Thoracic aorta (tissue), 2 donors: Measurements from ENCODE around the gene B4GAT1. TPM values are rescaled to one million over a fixed set of nuclear protein-coding genes. Genes with fewer than 3 reads are reported as not detected.

Experiments used
- ATAC-seq: fragments of 150-250 bp; one replicate; pipeline ENCODE4 v1.8.0; 2017; ENCODE audit warnings: low read depth; ENCODE audit not compliant: insufficient number of reproducible peaks, low FRiP score
- DNase-seq: peaks from one replicate; pipeline ENCODE4 v3.0.0-alpha.2; 2020; ENCODE audit warnings: low spot score
- H3K27ac ChIP-seq, 2 donors: fragments of 200-600 bp; sonication (generic); 1 replicate in 1 of 2; 2 replicates in 1 of 2; pipeline ENCODE4 v1.5.1; 2016; ENCODE audit warnings: mild to moderate bottlenecking in 2 of 2, moderate library complexity in 2 of 2
- H3K27me3 ChIP-seq: fragments of 200-600 bp; sonication (generic); replicated peaks from 2 replicates; pipeline ENCODE4 v1.6.0; 2016; ENCODE audit warnings: mild to moderate bottlenecking; ENCODE audit not compliant: insufficient read depth
- H3K36me3 ChIP-seq: fragments of 200-600 bp; sonication (generic); one replicate; pipeline ENCODE4 v1.5.1; 2016
- H3K4me1 ChIP-seq, 2 donors: fragments of 200-600 bp; sonication (generic); 1 replicate in 1 of 2; 2 replicates in 1 of 2; pipeline versions ENCODE4 v1.5.1 to v1.6.0; 2016; ENCODE audit warnings: low read depth in 2 of 2, mild to moderate bottlenecking in 1 of 2; ENCODE audit not compliant: control insufficient read depth in 1 of 2
- H3K4me3 ChIP-seq: fragments of 200-600 bp; sonication (generic); 2 replicates; pipeline ENCODE4 v1.5.1; 2016; ENCODE audit warnings: mild to moderate bottlenecking
- H3K9me3 ChIP-seq: fragments of 200-600 bp; sonication (generic); 2 replicates; pipeline ENCODE4 v1.5.1; 2016
- total RNA-seq, 2 donors: library from RNA; depleted of rRNA; stranded (reverse); fragments of >200 nt; gene quantifications; one replicate each; pipeline versions ENCODE4 v1.1.0 to v1.2.3, GENCODE V29; 2016
- TF ChIP-seq, protein P1 (sequence below): fragments of 200-600 bp; sonication (generic); IDR thresholded peaks from one replicate; pipeline ENCODE4 v1.5.1; 2019; ENCODE audit warnings: antibody characterized with exemption

Gene B4GAT1
- total RNA-seq, 2 donors from 2014 or later = 15.7 to 34.1 TPM

DNA sequence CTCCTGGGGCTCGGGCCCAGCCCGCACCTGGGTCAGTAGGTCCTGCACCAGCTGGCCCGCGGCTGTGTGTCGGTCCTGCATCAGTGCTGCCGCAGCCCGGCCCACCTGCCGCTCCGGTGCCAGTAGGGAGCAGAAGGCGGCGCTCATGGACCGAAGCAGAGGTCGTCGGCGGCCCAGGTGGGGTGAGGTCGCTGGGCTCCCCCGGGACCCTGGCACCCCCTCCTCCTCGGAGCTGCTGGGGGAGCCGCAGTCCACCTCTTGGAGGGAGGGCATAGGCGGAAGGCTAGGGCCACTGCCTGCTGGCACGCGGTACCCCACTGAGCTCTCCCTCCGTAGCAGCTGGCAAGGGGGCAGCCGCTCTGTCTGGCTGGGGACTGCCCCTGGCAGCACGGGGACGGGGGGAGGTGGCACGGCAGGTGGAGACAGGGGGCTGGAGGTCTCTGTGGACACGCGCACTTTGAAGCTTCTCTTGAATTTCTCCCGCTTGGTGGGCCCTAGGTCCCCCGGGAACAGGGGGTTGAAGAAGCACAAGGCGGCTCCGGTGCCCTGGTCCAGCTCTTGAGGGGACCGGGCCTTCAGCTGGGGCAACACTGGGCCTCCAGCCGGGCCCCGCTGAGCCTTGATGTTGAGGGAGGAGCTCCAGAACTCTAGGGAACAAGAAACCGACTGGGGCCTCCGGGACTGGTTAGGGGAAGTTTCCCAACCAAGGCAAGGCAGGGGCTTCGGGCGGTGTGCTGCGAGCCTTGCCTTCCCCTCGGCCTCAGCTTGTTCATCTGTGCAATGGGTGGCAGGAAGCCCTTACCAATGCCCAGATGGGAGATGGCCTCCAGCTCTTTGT lies 12.6 kb downstream of the B4GAT1 start:
- Histone ChIP-seq H3K36me3 (peaks cover 10% of the 10 kb centered on the region), H3K27me3 (no peaks in the 10 kb centered on the region), H3K9me3 (no peaks in the 10 kb centered on the region), H3K27ac (no peak overlapping the region), H3K4me1 (peaks cover 13 to 20% of the 10 kb centered on the region in 2 donors), H3K4me3 (peak overlapping the region; percentile 83)
- no peak for DNase-seq
- TF ChIP-seq, protein P1, sequence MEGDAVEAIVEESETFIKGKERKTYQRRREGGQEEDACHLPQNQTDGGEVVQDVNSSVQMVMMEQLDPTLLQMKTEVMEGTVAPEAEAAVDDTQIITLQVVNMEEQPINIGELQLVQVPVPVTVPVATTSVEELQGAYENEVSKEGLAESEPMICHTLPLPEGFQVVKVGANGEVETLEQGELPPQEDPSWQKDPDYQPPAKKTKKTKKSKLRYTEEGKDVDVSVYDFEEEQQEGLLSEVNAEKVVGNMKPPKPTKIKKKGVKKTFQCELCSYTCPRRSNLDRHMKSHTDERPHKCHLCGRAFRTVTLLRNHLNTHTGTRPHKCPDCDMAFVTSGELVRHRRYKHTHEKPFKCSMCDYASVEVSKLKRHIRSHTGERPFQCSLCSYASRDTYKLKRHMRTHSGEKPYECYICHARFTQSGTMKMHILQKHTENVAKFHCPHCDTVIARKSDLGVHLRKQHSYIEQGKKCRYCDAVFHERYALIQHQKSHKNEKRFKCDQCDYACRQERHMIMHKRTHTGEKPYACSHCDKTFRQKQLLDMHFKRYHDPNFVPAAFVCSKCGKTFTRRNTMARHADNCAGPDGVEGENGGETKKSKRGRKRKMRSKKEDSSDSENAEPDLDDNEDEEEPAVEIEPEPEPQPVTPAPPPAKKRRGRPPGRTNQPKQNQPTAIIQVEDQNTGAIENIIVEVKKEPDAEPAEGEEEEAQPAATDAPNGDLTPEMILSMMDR = no peak
- ATAC-seq = no peak

DNA sequence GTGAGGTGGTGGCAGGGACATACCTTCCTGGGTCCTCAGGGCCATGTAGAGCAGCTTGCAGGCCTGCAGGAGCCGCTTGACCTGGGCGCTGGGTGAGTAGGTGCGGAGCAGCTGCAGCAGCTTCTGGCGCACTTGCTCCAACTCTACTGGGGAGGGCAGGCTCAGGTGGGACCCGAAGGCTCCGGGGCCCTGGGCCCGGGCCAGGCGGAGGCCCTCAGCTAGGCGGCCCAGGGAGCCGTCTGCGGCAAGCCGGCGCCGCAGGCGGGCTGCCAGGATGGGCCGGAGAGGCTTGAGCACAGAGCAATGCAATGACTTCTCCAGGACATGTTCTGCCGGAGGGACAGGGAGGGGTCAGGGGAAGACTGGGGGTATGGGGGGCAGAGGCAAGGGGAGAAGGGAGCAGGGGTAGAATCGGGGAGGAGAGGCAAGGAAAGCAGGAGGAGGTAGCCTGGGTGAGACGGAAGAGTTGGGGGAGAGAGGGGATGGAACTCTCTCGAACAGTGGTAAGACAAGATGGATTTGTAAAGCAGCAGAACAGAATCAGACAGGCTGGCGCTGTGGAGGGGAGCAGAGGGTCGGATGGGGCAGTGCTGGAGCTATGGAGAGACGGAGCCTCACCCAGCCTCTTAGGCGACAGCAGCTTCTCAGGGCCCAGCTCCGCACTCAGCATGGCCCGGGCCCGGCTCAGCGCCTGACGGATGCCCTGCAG lies 13.4 kb downstream of the B4GAT1 start:
- H3K27ac ChIP-seq = no peak overlapping the region
- H3K36me3 ChIP-seq = peaks cover 8% of the 10 kb centered on the region
- no peak overlapping the region for H3K4me3 ChIP-seq
- TF ChIP-seq, protein P1 = no peak
- H3K9me3 ChIP-seq = no peaks in the 10 kb centered on the region
- peaks cover 13 to 20% of the 10 kb centered on the region in 2 donors for H3K4me1 ChIP-seq
- no peak for ATAC-seq
- DNase-seq = no peak
- H3K27me3 ChIP-seq = no peaks in the 10 kb centered on the region

DNA sequence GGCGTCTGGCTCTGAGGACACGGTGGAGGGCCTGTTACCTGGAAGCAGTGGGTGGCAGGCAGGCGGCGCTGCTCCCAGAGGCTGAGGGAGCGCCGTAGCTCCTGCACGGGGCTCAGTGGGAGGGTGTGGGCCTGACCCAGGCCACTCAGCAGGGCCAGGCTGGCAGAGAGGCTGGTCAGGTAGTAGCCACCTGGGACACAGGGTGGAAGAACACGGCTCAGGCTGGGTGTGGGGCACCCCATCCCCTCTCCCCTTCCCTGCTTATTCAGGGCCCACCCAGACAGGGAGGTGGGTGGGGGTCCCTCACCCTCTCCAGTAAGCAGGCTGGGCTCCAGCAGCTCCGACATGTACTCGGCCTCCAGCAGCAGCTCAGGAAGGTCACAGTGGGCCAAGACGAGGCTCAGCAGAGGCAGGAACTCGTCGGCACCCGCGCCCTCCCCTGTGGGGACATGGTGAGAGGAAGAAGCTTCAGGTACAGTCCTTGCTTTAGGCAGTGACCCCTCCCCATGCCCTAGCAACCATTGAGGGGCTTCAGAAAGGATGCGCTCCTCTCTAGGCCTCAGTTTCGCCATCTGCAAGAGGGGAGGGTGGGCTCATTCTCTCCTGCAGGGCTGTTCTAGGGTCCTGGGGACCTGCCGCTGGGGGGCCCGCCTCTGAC lies 14.1 kb downstream of the B4GAT1 start:
- H3K27ac ChIP-seq = no peak overlapping the region
- ATAC-seq (no peak), DNase-seq (no peak)
- no peaks in the 10 kb centered on the region for H3K27me3 ChIP-seq
- no peaks in the 10 kb centered on the region for H3K9me3 ChIP-seq
- peaks cover 13 to 27% of the 10 kb centered on the region in 2 donors for H3K4me1 ChIP-seq
- H3K4me3 ChIP-seq = no peak overlapping the region
- TF ChIP-seq, protein P1 = no peak
- H3K36me3 ChIP-seq = peaks cover under 1% of the 10 kb centered on the region

DNA sequence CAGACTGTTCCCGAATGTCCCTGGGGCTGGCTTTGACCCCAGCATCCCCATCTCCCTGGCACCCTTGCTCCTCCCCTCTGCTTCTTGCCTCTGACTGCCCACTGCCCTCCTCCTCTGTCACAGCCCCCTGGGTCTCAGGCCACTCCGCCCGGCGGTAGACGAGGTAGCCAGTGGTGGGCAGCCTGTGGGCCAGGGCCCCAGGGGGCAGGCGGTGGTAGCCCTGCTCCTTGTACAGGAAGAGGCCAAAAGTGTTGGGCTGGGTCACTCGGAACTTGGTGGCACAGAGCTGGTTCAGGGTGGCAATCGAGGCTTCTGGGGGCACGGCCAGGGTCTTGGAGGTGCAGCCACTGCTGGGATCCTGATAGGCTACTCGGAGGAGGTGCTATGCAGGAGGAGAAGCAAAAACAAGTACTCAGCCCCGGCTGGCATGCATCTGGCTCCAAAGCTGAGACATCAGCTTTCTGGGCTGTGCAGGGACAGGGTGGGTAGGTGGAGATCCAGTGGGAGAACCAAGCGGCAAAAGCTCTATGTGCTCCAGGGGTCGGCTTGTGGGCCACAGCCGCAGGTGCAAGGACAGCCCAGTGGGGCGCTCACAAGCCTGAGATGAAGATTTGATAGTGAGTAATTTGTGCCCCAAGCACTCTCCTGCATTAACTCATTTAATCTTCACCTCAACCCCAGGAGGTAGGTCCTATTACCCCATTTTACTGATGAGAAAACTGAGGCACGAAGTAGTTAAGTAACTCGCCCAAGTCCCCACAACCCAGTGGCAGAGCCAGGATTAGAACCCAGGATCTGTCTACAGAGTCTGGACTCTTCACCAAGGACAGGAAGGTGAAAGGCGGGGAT lies 14.8 kb downstream of the B4GAT1 start:
- TF ChIP-seq, protein P1 = no peak
- H3K36me3 ChIP-seq = no peaks in the 10 kb centered on the region
- H3K27me3 ChIP-seq = no peaks in the 10 kb centered on the region
- H3K4me3 ChIP-seq = no peak overlapping the region
- peaks cover 13 to 28% of the 10 kb centered on the region in 2 donors for H3K4me1 ChIP-seq
- no peak for DNase-seq
- ATAC-seq = no peak
- no peak overlapping the region for H3K27ac ChIP-seq
- no peaks in the 10 kb centered on the region for H3K9me3 ChIP-seq
